HUDEP-2 (cell line): ENCODE data around the gene DUSP8.

Source experiments
- DNase-seq, 76 experiments: peaks; one replicate each; lab custom pipeline; 2025; ENCODE audit not compliant: unreplicated experiment in 76 of 76; lab: John Stamatoyannopoulos, UW

DUSP8 gene

DNA sequence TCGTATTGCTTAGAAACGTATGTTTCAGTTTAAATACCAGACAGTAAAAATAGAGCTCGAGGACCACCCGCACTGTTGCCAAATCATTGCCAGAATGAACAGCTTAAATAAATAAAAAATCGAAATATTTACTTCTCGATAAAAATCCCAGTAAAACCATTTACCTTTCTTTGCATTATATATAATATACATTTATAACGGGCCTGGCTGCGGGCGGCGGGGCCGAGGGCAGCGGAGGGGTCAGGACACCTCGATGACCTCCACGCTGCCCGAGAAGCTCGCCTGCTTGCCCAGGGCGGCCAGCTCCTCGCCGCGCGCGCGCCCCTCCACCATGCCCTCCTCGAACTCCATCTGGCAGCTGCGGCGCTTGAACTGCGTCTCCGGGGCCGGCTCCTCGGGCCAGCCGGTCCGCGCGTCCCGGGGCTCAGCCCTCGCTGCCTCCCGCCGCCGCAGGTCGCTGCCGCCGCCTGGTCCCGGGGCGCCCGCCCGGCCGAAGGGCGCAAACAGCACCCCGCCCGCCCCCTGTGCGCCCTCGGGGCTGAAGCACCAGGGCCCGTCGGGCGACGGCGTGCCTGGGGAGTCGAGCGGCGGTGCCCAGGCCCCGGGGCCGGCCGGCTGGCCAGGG lies 15.7 kb downstream of the DUSP8 start:
- no peak for DNase-seq

GRCh38 chr11:1555713-1556153 lies 16.3 kb downstream of the DUSP8 start:
- no peak for DNase-seq

DNA sequence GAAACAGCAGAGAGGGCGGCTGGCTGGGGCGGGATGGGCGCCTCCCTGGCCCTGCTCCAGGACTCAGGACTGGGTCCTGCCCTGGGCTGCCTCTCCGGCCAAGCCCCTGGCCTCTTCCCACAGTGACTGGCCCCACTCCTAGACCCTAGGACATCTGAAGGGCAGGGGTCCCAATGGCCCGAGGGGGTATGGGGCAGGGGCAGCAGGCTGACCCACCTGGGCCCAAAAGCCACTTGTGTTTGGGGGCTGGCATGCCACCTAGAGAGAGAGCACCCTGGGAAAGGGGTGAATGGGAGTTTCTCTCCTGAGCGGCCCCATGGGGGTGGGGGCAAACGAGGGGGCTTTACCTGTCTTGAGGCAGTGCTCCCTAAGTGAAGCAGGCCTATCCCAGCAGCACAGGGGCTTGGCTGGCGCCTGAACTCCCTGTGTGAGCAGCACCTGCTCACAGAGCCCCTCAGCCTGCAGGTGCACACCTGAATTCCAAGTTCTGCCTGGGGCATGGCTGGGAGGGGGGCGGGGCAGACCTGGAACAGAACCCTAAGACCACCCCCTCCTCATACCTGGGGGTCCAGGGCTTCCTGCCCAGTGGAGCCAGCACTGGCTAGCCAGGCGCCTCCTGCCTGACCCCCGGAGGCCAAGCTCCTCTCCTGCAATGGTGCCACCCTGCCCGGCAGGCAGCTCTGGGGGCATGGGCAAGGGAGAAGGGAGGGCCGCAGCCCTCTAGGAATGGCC lies 16.9 kb downstream of the DUSP8 start:
- no peak for DNase-seq

- DNase-seq: no peak
Measured at GRCh38 chr11:1553808-1554594, 18.1 kb downstream of the DUSP8 start.

DNA sequence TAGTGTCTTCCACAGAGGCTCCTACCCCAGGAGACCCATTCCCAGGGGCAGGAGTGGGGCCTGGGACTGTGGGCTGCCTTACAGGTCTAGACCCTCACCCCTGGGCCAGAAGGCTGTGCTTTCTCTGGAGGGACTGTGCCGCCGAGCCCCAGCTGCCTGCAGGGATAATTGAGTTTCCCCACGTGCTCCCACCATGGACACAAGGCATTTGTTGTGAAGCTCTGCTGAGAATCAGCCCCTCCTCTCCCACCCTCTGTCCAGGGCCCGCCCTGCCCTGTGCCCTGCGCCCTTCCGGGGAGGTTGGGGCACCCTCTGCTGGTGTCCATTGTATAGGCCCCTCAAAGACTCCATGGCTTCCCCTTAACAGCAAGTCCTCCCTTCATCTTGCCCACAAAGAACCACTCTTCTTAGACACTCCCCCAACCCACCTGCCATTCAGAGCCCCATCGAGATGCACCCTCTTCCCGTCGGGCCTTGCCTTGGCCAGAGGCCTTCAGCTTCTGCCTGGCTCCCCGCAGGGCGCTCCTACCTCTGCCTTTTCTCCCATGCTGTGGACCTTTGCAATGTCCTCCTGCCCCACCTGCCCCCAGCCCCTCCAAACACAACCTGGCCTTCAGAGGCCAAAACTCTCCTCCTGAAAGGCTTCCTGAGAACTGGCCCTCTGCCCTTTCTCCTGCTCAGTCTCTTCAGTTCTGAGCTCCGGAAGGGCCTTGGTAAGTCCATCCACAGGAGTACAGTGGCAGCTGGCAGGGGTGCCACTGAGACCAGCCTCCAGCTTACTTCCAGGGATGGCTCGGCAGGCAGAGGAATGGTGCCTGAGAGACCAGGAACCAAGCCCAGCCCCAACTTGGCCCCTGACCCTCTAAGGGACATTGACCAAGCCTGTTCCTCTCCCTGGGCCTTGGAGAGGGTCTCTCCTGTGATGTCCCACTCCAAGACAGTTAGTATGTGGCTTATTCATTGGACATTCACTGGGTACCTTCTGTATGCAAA lies 22.4 kb downstream of the DUSP8 start:
- DNase-seq: peak in 1 of 76 experiments; percentile 17

GRCh38 chr11:1548221-1549070 lies 23.6 kb downstream of the DUSP8 start:
- no peak for DNase-seq

GRCh38 chr11:1547467-1548098 lies 24.5 kb downstream of the DUSP8 start:
- no peak for DNase-seq

DNA sequence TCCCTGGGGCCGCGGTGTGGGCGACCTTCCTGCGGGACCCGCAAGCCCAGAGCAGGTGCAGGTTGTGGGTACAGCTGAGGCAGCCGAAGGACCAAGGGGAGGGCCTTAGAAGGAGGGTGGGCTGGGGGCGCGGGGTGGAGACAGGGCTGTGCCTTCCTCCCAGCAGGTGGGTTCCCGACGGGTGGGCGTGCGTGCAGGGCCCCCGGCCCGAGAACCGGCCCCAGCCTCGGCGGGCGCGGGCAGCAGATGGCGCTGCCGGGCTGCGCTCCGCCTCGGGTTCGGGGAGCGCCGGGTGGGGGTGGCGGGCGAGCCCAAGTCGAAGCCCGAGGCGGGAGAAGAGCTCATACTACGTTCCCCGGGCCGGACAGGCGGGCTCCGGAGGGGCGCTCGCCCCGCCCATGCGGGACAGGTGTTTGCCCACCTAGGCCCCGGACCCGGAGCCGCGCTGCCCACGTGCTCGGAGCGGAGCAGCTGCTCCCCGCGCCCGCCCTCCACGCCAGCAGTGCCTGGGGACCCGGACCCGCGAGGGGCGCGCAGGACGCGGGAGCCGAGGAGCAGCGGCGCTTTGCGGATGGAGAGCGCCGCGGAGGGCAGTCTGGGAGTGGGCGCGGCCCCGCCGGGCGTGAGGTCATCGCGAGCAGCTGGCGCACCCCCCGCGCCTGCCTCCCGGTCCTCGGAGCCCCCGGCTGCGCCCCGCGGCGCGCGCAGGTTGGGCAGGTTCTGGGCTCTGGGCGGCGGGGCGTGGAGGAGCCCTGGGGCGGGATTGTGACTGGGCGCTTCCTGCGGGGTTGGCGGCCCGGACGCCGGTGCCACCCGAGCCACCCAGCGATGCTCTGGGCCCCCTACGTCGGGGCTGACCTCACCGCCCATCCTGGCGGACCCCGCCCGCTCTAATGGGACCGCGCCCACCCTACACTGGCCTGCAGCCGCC lies 25.3 kb downstream of the DUSP8 start:
- DNase-seq: peak in 17 of 76 experiments; percentile 8 to 42 (median 20)

GRCh38 chr11:1546077-1546535 lies 26.0 kb downstream of the DUSP8 start:
- DNase-seq: no peak

- DNase-seq: no peak
Measured at GRCh38 chr11:1545432-1545831, 26.6 kb downstream of the DUSP8 start.

- DNase-seq: no peak
Measured at GRCh38 chr11:1544536-1544935, 27.5 kb downstream of the DUSP8 start.

GRCh38 chr11:1543606-1544263 lies 28.3 kb downstream of the DUSP8 start:
- no peak for DNase-seq

GRCh38 chr11:1542267-1542666 lies 29.8 kb downstream of the DUSP8 start:
- no peak for DNase-seq

DNA sequence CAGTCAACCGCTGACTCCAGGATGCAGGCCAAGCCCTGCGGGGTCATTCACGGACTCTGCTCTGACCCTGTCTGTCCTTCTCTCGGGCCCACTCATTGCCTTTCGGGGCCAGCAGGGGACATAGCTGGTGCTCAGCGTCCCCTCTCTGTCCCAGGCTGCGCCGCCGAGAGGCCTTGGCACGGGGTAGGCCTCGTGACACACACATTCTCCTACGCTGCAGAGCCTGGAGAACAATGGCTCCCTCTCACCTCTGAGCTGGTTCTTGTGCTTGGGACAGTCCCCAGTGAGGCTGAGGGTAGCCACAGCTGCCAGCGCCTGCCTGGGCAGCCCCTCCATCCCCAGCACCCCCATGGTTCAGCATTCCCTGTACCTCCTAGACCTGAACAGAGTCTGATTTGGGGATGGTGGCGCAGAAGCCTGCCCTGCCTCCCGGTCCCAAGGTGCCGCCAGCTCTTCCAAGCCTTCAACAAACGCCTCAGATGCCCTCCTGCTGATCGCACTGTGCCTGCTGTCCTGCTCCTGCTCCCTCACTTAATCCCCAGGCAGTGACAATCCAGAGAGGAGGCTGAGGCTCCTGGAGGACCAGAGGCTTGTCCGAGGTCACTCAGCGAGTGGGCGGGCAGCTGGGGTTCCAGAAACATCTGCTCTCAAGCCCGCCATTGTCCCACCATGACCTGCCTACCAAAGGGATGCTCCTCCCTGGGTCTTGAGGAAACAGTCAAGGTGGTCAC lies 30.4 kb downstream of the DUSP8 start:
- DNase-seq: no peak

- DNase-seq: no peak
Measured at GRCh38 chr11:1540074-1540473, 32.0 kb downstream of the DUSP8 start.

DNA sequence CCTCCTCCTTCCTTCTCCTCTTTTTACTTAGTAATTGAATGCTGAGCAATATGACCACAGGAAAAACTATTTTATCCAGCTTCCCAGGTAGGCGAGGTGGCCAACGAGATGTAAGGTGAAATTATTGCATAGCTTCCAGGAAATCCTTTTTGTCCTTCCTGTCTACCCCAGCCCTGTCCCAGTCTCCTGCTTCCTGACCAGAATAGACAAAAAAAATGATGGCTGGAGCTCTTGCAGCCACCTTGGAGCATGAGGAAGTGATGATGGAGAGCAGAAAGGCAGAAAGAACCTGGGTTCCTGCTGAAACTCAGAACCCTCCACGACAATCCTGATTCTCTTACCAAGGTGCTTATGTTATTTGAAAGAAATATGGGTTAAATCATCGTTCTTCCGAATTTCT lies 33.9 kb downstream of the DUSP8 start:
- no peak for DNase-seq
